Measurements from ENCODE around the gene C1orf52.

C1orf52 gene

DNA sequence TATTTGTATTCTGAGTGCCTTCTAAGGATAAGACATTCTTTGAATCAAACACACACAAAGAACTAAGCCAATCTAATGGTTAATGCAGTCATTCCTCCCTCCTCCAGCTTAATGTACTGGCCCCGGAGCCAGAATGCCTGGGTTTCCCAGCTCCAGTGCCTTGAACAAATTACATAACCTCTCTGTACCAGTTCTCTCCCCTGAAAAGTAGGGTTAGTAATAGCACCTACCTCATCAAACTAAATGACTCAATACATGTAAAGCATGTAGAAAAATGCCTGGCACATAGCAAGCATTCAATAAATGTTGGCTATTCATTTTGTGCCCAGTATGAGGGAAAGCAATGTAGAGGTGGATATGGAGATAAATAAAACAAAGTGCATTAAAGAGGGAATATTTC is 14.0 kb downstream of the C1orf52 start:
- no peaks in the 10 kb centered on the region for H3K36me3 ChIP-seq
- no peaks in the 10 kb centered on the region for H3K4me1 ChIP-seq
- TF ChIP-seq, protein P1, sequence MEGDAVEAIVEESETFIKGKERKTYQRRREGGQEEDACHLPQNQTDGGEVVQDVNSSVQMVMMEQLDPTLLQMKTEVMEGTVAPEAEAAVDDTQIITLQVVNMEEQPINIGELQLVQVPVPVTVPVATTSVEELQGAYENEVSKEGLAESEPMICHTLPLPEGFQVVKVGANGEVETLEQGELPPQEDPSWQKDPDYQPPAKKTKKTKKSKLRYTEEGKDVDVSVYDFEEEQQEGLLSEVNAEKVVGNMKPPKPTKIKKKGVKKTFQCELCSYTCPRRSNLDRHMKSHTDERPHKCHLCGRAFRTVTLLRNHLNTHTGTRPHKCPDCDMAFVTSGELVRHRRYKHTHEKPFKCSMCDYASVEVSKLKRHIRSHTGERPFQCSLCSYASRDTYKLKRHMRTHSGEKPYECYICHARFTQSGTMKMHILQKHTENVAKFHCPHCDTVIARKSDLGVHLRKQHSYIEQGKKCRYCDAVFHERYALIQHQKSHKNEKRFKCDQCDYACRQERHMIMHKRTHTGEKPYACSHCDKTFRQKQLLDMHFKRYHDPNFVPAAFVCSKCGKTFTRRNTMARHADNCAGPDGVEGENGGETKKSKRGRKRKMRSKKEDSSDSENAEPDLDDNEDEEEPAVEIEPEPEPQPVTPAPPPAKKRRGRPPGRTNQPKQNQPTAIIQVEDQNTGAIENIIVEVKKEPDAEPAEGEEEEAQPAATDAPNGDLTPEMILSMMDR (IDR thresholded peaks at IDR 0.05; ENCODE audit: low read depth, low read length) = no peak
- H3K27me3 ChIP-seq = no peaks in the 10 kb centered on the region
- H3K4me3 ChIP-seq (ENCODE audit: low read depth, low read length) = no peak overlapping the region
- no peak for DNase-seq
- no peaks in the 10 kb centered on the region for H3K9me3 ChIP-seq

DNA sequence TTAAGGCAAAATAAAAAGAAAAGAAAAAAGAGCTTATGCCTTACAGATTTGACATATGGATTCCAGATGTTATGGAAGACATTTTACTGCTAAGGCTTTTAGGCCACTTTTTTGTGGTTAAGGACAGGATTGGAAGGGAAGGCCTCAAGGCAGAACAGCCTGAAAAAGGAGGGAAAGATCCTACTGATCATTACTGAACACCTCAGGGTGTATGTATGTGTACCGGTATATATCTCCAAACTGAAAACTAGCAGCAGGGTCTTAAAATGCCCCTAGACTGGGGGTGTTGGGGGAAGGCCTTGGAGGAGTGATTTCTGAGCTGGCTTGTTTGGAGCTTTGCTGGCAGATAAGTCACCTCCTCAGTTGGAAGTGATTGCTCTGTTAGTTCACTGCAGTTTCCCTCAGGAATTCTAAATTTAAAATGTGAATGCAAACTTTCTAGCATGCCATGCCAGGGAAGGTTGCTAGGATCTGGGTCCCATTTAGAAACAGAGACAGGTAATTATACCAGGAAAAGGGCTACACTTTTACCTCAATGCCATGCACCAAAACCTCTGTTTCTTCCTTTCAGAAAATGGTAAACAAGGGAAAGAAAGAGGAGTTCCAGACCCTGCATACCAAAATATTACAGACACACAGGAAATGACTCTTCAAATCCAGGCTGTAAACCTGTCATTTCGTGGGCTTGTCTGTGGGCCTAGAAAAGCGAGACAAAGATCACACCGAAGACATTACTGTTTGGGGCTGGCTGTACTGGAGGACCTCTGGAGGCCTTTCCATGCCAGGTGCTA is 15.0 kb downstream of the C1orf52 start:
- Histone ChIP-seq H3K4me1 (no peaks in the 10 kb centered on the region), H3K27me3 (no peaks in the 10 kb centered on the region), H3K36me3 (no peaks in the 10 kb centered on the region), H3K9me3 (no peaks in the 10 kb centered on the region), H3K4me3 (ENCODE audit: low read depth, low read length) (no peak overlapping the region)
- DNase-seq = no peak
- TF ChIP-seq, protein P1 (IDR thresholded peaks at IDR 0.05; ENCODE audit: low read depth, low read length) = no peak

DNA sequence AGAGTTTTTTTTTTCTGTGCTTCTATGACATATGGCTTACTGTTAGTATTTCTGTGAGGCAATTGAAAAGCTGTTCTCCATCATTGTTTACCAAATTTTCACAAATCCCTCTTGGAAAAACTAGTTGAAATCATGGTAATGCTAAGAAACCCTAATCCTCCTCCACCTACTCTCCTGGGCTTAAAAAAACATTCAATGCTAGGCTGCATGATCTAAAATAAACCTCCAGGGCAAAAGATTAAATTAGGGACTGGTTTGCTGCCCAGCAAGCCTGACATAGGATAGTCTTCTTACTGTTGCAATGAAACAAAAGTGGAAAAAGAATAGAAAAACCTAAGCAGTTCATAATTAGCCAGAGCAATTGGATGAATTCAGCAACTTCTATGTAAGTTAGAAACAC is 16.1 kb downstream of the C1orf52 start:
- TF ChIP-seq, protein P1 (IDR thresholded peaks at IDR 0.05; ENCODE audit: low read depth, low read length) = no peak
- no peaks in the 10 kb centered on the region for H3K9me3 ChIP-seq
- no peaks in the 10 kb centered on the region for H3K4me1 ChIP-seq
- H3K36me3 ChIP-seq = no peaks in the 10 kb centered on the region
- no peak for DNase-seq
- H3K4me3 ChIP-seq (ENCODE audit: low read depth, low read length) = no peak overlapping the region
- H3K27me3 ChIP-seq = no peaks in the 10 kb centered on the region

DNA sequence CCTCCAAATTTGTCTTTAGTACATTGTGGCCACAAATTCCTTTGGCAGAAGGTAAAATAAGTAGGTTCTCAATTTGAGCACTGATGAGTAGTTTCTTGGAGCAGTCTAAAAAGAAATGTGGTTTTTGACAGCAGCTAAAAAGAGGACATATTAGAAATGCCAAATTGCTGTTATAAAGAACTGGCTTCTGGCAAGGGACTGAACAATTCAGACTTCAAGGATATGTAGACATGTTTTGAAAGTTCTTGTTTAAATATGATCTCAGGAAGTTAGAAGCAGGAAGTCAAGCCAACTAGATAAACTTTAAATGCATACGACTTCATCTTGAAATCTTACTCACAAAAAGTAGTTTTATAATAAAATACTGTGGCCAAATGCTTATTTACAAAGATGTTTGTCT is 18.8 kb downstream of the C1orf52 start:
- no peaks in the 10 kb centered on the region for H3K9me3 ChIP-seq
- TF ChIP-seq, protein P1 (IDR thresholded peaks at IDR 0.05; ENCODE audit: low read depth, low read length) = no peak
- no peak overlapping the region for H3K4me3 ChIP-seq (ENCODE audit: low read depth, low read length)
- no peaks in the 10 kb centered on the region for H3K27me3 ChIP-seq
- H3K36me3 ChIP-seq = no peaks in the 10 kb centered on the region
- DNase-seq = no peak
- no peaks in the 10 kb centered on the region for H3K4me1 ChIP-seq

DNA sequence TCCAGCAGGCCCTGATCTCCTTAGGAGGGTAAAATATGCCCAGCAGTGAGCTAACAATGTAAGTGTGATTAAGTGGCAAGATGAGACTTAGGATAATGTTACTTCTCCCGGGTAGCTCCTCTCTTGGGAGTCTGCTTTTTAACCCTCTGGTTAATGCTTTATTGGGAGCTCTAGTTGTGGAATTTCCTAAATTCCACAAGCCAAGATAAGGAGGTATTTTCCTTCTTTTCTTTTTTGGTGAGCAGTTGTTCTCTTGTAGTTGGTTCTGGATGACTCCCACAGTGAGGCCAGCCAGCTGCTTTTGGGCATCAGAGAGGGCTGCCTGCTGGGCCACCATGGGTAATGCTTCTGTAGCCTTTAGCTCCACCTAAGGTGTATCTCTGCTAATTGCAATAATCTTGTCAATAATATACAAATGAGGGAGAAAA is 19.3 kb downstream of the C1orf52 start:
- Histone ChIP-seq H3K9me3 (no peaks in the 10 kb centered on the region), H3K4me1 (no peaks in the 10 kb centered on the region), H3K4me3 (ENCODE audit: low read depth, low read length) (no peak overlapping the region), H3K36me3 (no peaks in the 10 kb centered on the region), H3K27me3 (no peaks in the 10 kb centered on the region)
- TF ChIP-seq, protein P1 (IDR thresholded peaks at IDR 0.05; ENCODE audit: low read depth, low read length) = no peak
- DNase-seq = no peak

DNA sequence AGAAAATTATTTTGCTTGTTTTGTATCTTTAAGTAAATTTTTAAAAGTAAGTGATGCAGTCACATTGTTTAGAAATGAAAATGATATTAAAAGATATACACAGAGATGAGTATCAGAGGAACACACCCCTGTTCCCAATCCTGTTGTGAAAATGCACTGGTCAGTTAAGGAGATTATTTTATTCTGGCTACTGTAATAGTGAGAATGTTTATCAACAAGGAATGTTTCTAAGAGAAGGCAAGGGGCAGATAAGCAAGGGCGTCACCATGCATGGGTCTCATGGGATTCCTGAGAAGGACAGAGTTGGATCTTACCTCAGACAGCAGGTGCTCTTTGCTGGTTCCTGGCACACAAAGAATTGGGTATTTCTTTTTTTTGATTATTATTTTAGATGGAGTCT is 21.8 kb downstream of the C1orf52 start:
- H3K36me3 ChIP-seq = no peaks in the 10 kb centered on the region
- TF ChIP-seq, protein P1 (IDR thresholded peaks at IDR 0.05; ENCODE audit: low read depth, low read length) = no peak
- H3K4me3 ChIP-seq (ENCODE audit: low read depth, low read length) = no peak overlapping the region
- H3K9me3 ChIP-seq = no peaks in the 10 kb centered on the region
- H3K27me3 ChIP-seq = no peaks in the 10 kb centered on the region
- no peak for DNase-seq
- no peaks in the 10 kb centered on the region for H3K4me1 ChIP-seq
